Activated T-cell treated with anti-CD3 and anti-CD28 coated beads for 1 hour (primary cell): ENCODE measurements around the gene DRGX.

ENCODE experiments used
- DNase-seq: peaks from one replicate; pipeline ENCODE4 v3.0.0-alpha.2; 2020; ENCODE audit warnings: low read depth

The DRGX gene

GRCh38 chr10:49314806-49315205 is 81.1 kb downstream of the DRGX start:
- no peak for DNase-seq
